B cell (primary cell): Measurements from ENCODE around the gene HAGH.

Experiments used
- CTCF ChIP-seq: fragments of 200-600 bp; IDR thresholded peaks from one replicate; pipeline ENCODE4 v1.8.0; 2022; ENCODE audit warnings: antibody characterized with exemption, mild to moderate bottlenecking
- EZH2 ChIP-seq: IDR thresholded peaks from 2 replicates; pipeline ENCODE4 v1.6.1; 2012; ENCODE audit warnings: borderline replicate concordance, low read depth, mild to moderate bottlenecking, moderate library complexity, low read length; ENCODE audit not compliant: insufficient read depth, poor library complexity, severe bottlenecking

- no peak for TF ChIP-seq CTCF
- TF ChIP-seq EZH2 = no peak
Measured at GRCh38 chr16:1766701-1767100, 59.9 kb downstream of the HAGH start.
